IPS-11a (cell line): ENCODE measurements around the gene C10orf105.

Experiments used
- H3K4me3 ChIP-seq: one replicate; pipeline ENCODE4 v1.5.1; 2013; ENCODE audit warnings: low read depth, low read length, control low read depth

The C10orf105 gene

GRCh38 chr10:71719464-71720201 is at the start of gene C10orf105:
TSS of gene C10orf105 (minus strand) at chr10:71719778. CDS start at chr10:71716337, 3,441 bp downstream.
- H3K4me3 ChIP-seq: no peak within 1 kb of the TSS

- H3K4me3 ChIP-seq: no peak overlapping the region
Observed at GRCh38 chr10:71767420-71768035, 48.0 kb upstream of the C10orf105 start.

GRCh38 chr10:71766717-71767419 is 47.3 kb upstream of the C10orf105 start:
- H3K4me3 ChIP-seq: no peak overlapping the region

GRCh38 chr10:71765906-71766716 is 46.5 kb upstream of the C10orf105 start:
- H3K4me3 ChIP-seq: no peak overlapping the region

GRCh38 chr10:71765176-71765904 is 45.8 kb upstream of the C10orf105 start:
- no peak overlapping the region for H3K4me3 ChIP-seq

GRCh38 chr10:71763352-71764127 is 44.0 kb upstream of the C10orf105 start:
- H3K4me3 ChIP-seq: no peak overlapping the region

- H3K4me3 ChIP-seq: no peak overlapping the region
Observed at GRCh38 chr10:71762324-71762723, 42.7 kb upstream of the C10orf105 start.

GRCh38 chr10:71761541-71762113 is 42.0 kb upstream of the C10orf105 start:
- no peak overlapping the region for H3K4me3 ChIP-seq

- no peak overlapping the region for H3K4me3 ChIP-seq
Observed at GRCh38 chr10:71761105-71761511, 41.5 kb upstream of the C10orf105 start.

GRCh38 chr10:71757399-71757922 is 37.9 kb upstream of the C10orf105 start:
- H3K4me3 ChIP-seq: no peak overlapping the region

- no peak overlapping the region for H3K4me3 ChIP-seq
Observed at GRCh38 chr10:71756311-71757191, 37.0 kb upstream of the C10orf105 start.

- H3K4me3 ChIP-seq: no peak overlapping the region
Observed at GRCh38 chr10:71755179-71755879, 35.8 kb upstream of the C10orf105 start.

- no peak overlapping the region for H3K4me3 ChIP-seq
Observed at GRCh38 chr10:71754562-71754961, 35.0 kb upstream of the C10orf105 start.

GRCh38 chr10:71753960-71754505 is 34.5 kb upstream of the C10orf105 start:
- no peak overlapping the region for H3K4me3 ChIP-seq

GRCh38 chr10:71753091-71753959 is 33.7 kb upstream of the C10orf105 start:
- H3K4me3 ChIP-seq: no peak overlapping the region

- no peak overlapping the region for H3K4me3 ChIP-seq
Observed at GRCh38 chr10:71752391-71753090, 33.0 kb upstream of the C10orf105 start.
